IPS-18c (cell line): ENCODE measurements around the gene CHRDL1.
"Not testable (repeated sequence)": the region's sequence is repeated elsewhere in the genome, so short reads cannot be mapped to it uniquely, and the experiment has no call there.

Experiments
- H3K4me3 ChIP-seq: 2 replicates; pipeline ENCODE4 v1.7.0; 2013; ENCODE audit warnings: low read depth, mild to moderate bottlenecking, low read length, moderate library complexity; ENCODE audit not compliant: insufficient read depth
- H3K9me3 ChIP-seq: one replicate; pipeline ENCODE4 v1.6.1; 2013; ENCODE audit warnings: mild to moderate bottlenecking, low read length, moderate library complexity; ENCODE audit not compliant: control insufficient read depth, insufficient read depth

Gene CHRDL1

GRCh38 chrX:110691446-110691845 lies 104.2 kb downstream of the CHRDL1 start:
- no peak overlapping the region for H3K4me3 ChIP-seq
- H3K9me3 ChIP-seq, result no peaks in the 10 kb centered on the region

GRCh38 chrX:110684653-110685052 lies 111.0 kb downstream of the CHRDL1 start:
- H3K4me3 ChIP-seq, result no peak overlapping the region
- no peaks in the 10 kb centered on the region for H3K9me3 ChIP-seq

GRCh38 chrX:110683925-110684324 lies 111.7 kb downstream of the CHRDL1 start:
- Histone ChIP-seq H3K4me3 (no peak overlapping the region), H3K9me3 (no peaks in the 10 kb centered on the region)

- no peak overlapping the region for H3K4me3 ChIP-seq
- H3K9me3 ChIP-seq, result no peaks in the 10 kb centered on the region
These were observed 117.0 kb downstream of the CHRDL1 start for GRCh38 chrX:110678591-110678990.

- Histone ChIP-seq H3K9me3 (no peaks in the 10 kb centered on the region), H3K4me3 (no peak overlapping the region)
These were observed 119.7 kb downstream of the CHRDL1 start for GRCh38 chrX:110675886-110676285.

- H3K4me3 ChIP-seq, result no peak overlapping the region
These were observed 124.4 kb downstream of the CHRDL1 start for GRCh38 chrX:110671068-110671803.

GRCh38 chrX:110669572-110669971 lies 126.0 kb downstream of the CHRDL1 start:
- H3K9me3 ChIP-seq, result no peaks in the 10 kb centered on the region
- no peak overlapping the region for H3K4me3 ChIP-seq

More at GRCh38 chrX:110671068-110671803, 124.4 kb downstream of the CHRDL1 start:
- no peaks in the 10 kb centered on the region for H3K9me3 ChIP-seq

GRCh38 chrX:110667706-110668105 lies 127.9 kb downstream of the CHRDL1 start:
- no peak overlapping the region for H3K4me3 ChIP-seq
- H3K9me3 ChIP-seq, result no peaks in the 10 kb centered on the region

- no peaks in the 10 kb centered on the region for H3K9me3 ChIP-seq
- no peak overlapping the region for H3K4me3 ChIP-seq
These were observed 130.2 kb downstream of the CHRDL1 start for GRCh38 chrX:110665223-110666002.

- no peak overlapping the region for H3K4me3 ChIP-seq
These were observed 138.5 kb downstream of the CHRDL1 start for GRCh38 chrX:110657073-110657472.

GRCh38 chrX:110654280-110654679 lies 141.3 kb downstream of the CHRDL1 start:
- H3K4me3 ChIP-seq, H3K9me3 ChIP-seq: not testable (repeated sequence)

More at GRCh38 chrX:110657073-110657472, 138.5 kb downstream of the CHRDL1 start:
- peaks cover 2% of the 10 kb centered on the region for H3K9me3 ChIP-seq

GRCh38 chrX:110646386-110646785 lies 149.2 kb downstream of the CHRDL1 start:
- no peak overlapping the region for H3K4me3 ChIP-seq
- H3K9me3 ChIP-seq, result no peaks in the 10 kb centered on the region
